NCI-H1105 treated with DMSO at 0.1 percent for 48 hours (cell line): ENCODE results near the gene KCNIP1.
"Not testable (repeated sequence)": the region's sequence is repeated elsewhere in the genome, so short reads cannot be mapped to it uniquely, and the experiment has no call there.

Source experiments
- DNase-seq: peaks from one replicate; lab custom pipeline; 2025; lab: John Stamatoyannopoulos, UW

Gene KCNIP1

DNA sequence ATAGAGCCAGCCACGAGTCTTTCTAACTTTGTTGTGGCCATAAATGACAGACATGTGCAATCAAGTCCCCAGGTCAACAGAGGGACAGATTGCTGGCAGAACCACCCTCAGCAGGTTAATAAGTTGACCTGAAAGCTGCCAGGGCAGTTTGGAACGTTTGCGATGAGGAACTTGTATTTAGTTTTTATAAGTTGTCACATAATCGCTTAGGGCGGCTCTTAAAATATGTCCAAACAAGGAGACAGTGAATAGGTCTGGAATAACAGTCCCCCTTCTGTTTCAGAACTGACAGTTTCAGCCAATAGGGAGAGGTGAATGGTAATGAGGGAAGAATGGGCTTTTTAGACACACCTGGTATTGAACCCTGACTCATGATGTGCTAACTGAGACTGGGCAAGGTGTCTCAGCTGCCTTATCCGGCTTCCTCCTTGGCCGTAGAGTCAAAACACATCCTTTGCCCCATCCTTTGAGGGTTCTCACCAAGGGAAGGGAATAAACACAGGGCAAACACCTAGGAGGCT is 246.2 kb downstream of the KCNIP1 start:
- no peak for DNase-seq

DNA sequence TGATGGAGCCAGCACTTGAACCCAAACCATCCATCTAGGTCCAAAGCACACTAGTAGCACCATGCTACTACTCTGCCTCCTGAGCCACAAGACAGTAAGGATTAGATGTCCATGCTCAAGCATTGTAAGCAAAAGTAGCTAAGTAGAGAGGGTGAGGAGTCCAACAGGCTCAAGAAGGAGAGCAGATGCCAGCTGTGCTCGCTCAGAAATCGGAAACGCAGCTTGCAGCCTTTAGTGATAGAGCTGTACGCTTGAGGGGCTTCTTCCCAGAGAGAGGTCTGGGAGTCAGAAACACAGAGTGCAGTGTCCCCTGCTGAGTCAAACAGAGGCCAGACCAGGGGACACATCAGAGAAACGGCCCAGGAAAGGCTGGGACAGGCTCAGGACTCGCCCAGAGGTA is 247.0 kb downstream of the KCNIP1 start:
- DNase-seq: no peak

DNA sequence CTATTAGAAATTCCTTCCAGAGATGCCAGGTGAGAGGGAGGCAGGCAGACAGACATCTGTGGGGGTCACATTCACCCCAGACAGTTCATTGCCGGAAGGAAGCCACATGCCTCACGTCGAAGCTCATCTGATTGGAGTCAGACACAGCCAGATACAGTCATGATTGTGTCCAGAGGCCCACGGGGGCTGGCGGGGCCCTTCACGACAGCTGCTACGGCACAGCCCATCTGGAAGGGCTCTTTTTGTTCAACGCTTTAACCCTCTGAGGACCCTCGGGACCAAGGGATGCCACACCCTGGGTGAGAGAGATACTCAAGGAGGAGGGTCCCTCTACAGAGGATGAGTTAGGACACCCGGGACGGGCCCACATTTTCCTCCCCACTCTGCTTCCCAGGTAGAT is 247.8 kb downstream of the KCNIP1 start:
- peak; percentile 20 for DNase-seq

DNA sequence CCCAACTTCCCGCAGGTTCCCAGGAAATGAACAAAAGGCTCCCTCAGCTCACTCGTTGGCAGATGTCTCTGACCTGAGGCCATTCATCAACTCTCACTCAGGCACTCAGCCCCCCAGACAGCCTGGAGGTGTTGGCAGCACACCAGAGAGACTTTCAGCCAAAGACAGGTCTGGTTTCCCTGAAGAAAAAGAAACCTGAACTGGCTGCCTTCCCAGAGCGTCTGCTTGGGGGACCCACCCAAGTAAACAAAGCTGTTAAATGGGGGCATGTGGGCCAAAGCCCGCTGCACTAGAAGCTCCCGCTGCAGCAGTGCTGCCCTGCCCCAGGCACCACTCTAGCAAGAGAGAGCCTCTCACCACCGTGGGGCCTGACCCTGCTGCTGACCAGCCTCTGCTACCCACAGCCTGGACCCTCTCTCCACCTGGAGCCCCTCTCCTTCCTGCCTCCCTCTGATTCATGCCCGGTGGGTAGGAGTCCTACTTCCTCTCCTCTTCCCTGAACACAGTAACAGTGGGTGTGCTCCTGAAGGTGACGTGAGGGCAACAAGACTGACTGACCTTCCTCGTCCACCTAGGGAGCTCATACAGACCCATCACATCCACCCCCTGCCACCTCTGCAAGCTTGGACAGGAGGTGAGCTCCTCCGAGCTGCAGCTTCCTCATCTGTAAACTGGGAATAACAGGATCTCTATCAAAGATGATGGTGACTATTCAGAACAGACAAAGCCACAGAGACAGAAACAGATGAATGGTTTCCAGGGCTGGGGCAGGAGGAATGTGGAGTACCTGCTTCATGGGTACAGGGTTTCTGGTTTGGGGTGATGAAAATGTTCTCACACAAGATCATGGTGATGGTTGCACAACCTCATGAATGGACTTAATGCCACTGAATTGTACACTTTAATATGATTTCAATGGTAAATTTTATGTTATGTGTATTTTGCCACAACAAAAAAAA is 248.7 kb downstream of the KCNIP1 start:
- peak; percentile 87 for DNase-seq

DNA sequence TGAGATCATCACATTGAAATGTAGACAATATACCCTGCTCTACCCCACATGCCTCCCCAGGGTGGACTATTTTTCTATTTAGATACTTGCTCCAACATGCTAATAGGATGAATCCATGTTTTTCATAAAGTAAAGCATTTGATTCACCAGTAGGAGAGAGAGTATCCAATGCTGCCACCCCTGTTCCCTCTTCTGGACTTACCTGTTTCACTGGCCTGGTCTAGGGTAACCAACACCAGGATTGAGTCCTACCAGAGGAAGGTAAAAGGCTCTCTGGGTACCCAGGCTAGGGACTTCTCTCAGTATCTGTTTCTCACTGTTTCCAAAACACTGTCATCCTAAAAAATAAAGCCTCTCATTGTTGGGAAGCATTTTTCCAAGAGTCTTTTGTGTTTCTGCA is 249.5 kb downstream of the KCNIP1 start:
- DNase-seq: no peak

DNA sequence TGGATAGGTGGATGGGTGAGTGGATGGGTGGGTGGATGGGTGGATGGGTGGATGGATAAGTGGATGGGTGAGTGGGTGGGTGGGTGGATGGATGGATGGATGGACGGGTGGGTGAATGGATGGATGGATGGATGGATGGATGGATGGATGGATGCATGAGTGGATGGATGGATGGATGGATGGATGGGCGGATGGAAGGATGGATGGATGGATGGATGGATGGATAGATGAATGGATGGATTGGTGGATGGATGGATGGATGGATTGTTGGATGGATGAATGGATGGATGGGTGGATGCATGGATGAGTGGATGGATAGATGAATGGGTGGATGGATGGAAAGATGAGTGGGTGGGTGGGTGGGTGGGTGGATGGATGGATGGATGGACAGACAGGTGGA is 250.7 kb downstream of the KCNIP1 start:
- DNase-seq: not testable (repeated sequence)

DNA sequence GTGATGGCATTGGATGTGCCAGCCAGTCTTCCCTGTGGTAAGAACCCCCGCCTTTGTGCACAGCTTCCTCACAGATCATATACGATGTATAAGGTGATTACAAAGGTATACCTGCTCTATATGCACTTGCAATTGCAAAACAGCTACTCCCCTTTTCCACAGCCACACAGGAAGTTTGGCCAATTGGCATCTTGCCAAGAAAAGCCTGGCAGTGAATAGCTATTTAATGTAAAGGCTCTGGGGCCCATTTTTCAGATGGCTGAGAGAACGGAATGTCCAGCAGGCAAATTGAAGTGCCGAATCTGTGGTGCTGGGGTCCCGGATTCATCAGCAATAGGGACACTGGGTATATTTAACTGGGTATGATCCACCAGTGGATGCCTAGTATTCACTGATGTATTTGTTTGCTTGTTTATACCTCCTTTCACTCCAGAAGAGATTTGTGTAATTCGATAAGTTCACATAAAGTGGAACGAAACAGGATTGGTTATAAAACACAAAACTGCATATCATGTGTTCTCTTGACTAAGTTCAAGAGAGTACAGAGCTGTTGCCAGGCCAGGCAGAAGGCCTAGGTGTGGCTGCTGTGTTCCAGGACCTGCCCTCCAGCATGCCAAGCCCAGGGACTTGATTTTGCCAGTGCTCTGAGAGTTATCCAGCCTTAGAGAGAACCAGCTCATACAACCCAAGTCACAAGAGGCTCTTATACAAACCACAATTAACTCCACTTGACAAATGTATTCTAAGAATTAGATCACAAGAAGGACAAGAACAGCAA is 252.0 kb downstream of the KCNIP1 start:
- DNase-seq: peak; percentile 45

DNA sequence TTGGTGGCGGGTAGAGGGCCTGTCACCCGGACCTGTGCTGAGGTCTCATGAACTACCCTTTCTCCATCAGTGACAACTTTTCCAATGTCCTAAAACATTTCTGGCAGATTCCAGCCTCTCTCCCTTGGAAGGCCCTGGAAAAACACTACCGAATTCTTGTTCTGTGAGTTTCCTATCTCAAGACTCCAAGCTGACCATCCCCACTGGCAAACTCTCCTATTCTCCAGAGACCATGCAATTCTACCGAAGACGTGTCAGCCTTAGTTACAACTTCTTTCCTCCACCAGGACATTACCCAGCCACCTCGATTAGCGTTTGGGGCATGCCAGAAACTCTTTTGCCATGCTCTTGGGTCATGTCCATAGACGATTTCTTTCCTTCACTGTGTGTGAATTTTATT is 252.9 kb downstream of the KCNIP1 start:
- DNase-seq: no peak

DNA sequence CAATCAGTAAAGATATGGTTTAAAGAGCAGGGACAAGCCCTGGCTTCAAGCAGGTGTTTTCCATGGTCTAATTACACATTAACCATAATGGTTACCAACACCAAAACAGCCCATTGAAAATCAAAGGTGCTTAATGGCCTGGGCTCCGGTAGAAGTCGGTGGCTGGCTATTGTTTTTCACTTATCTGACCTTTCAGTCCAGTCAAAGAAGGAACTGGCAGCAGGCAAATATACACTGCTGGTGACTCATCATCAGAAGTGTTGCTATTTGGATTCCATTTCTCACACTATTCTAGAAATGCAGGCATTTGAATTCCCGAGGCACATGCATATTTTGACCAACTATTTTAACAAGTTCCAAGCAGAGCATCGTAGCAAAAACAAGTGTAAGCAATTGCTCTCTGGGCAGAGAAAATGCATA is 253.4 kb downstream of the KCNIP1 start:
- DNase-seq: no peak

DNA sequence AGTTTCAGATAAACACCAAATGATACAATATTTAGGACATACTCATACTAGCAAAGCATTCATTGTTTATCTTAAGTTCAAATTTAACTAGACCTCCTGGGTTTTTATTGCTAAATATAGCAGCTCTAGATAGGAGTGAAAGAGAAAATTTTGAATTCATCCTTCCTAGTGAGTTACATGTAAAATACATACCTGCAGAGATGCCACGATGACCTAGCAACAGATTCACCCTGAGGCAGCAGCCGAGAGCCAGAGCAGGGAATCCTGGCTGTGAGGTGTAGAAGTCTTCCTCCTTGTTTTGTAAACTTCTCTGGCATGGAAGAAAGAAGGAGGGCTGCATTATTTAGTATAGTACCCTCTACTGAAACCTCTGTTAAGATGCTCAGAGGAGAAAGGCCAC is 253.8 kb downstream of the KCNIP1 start:
- DNase-seq: no peak

DNA sequence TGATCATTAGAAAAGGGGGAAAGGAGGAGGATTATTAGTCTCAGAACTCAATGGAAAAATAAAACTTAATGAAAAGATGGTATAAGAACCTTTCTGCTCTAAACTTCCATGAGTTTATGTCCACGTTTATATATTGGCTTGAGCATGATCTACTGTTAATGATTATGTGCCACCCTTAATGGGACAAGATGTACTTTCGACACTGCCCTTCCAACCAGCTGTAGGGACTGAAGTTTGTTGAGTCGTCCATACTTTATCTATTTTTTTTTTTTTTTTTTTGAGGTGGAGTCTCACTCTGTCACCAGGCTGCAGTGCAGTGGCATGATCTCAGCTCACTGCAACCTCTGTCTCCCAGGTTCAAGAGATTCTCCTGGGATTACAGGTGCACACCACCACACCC is 254.7 kb downstream of the KCNIP1 start:
- DNase-seq: no peak

DNA sequence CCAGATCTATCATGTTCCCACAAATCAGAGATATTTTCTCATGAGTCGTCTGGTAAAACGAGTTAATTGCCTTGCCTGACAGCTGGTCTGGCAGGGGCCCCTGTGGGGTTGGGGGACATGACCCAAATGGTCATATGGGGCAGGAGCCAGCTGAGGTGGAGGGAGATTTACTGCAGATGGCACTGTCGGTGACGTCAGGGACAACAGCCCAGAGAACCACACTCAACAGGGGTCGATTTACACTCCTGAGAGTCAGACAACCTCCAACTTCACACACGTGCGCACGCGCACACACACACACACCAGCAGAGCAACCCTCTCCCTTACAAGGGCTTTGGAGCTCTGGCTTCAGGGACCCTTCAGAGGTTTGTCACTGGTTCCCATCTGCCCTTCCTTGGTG is 256.3 kb downstream of the KCNIP1 start:
- DNase-seq: no peak

DNA sequence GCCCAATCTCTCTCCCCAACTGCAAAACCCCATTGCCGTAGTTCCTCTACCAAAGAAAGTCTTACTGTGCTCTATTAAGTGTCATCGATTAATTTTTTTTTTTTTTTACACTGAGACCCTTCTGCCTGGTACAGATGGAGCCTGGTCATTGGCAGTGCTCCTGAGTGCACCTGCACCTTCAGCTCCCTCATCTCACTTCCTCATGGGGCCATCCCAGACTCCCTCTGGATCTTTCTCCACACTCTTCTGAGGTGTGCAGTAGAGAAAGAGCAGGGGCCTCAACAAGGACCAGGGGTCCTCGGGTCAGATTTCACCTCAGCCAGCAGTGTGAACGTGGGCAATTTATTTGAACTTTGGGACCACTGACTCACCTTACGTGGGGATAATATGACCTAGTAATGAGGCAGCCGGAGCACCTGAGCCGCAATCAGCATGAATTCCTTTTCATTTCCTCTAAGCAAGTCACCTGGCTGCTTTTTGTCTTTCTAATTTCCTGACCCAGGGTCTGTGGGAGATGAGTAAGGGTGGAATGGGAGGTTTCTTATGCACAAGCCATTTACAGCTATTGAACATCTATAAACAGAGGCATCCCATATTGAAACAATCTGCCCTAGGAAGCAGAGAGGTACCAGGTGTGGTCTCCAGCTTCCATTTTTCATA is 257.4 kb downstream of the KCNIP1 start:
- DNase-seq: no peak

DNA sequence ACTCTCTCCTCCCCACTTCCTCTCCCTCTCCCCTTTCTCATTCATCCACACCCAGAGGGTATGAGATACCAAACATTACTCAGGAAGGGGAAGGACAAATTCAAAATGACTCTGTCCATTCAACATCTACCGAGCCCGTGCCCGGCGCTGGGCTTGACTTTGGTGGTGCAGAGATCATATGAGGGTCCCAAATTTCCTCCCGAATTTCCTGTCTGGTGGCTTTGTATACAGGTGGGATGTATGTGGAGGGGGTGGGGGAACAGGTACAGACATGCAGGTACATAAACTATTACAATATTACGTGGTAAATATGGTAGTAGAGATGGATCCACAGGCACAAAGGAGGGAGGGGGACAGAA is 257.9 kb downstream of the KCNIP1 start:
- no peak for DNase-seq

DNA sequence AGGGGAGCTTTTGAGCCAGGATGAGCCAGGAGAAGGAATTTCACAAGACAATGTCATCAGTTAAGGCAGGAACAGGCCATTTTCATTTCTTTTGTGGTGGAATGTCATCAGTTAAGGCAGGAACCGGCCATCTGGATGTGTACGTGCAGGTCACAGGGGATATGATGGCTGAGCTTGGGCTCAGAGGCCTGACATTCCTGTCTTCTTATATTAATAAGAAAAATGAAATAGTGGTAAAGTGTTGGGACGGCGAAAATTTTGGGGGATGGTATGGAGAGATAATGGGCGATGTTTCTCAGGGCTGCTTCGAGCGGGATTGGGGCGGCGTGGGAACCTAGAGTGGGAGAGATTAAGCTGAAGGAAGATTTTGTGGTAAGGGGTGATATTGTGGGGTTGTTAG is 258.5 kb downstream of the KCNIP1 start:
- DNase-seq: not testable (repeated sequence)

DNA sequence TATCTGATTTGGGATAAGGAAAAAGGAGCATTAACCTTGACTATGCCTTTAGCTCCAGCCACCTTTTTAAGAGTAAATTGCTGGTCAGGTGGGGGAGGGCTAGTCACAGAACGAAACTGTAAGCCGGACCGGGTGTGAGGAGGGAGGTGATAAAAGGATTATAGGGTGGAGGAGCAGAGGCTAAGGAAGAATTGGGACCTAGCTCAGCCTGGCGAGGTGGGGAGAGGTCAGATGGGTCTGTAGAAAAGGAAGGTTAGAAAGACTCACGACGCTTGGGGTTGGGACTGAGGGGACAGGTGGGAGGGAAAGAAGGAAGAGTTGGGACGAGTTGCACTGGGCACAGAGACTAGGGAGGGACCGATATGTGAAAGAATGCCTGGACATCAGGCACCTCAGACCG is 262.0 kb downstream of the KCNIP1 start:
- not testable (repeated sequence) for DNase-seq

DNA sequence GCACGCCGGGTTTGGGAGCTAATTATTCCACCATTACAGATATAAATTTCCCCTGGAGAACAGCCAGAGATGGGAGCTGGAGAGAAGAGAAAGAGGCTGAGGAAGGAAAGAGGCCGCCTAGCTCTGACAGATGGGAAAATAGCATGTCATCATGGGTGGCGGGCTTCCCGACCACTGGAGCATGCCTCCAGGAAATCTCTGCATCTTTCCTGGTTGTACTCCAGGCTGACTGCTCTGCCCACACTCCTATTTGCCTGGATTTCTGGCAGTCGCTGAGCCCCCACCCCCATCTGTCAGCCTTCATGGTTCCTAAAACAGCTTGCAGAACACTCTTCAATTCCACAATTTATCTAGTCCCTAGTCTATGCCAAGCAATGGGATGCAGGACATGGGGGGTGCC is 265.4 kb downstream of the KCNIP1 start:
- peak; percentile 70 for DNase-seq

DNA sequence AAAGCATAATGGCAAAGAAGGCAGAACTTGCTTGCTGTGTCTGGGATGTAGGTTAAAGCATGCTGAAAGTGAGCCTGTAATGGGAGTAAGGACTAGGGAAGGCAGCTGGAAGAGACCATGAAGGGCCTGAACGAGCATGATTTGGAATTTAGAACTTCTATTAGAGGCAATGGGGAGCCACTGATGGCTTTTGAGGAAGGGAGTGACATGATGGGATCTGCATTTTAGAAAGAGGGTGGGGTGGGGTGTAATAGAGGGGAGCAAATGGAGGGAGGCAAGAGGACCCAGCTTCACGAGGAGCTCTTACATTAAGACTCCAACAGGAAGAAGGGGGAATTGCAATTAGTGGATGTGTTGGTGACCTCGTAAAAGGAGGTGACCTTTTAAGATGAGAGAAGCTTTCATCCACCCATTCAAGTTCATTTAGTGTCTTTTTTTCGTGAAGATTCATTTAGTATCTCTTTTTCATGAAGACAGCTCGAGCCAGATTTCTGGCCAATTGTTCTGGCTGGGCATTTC is 266.1 kb downstream of the KCNIP1 start:
- DNase-seq: no peak

DNA sequence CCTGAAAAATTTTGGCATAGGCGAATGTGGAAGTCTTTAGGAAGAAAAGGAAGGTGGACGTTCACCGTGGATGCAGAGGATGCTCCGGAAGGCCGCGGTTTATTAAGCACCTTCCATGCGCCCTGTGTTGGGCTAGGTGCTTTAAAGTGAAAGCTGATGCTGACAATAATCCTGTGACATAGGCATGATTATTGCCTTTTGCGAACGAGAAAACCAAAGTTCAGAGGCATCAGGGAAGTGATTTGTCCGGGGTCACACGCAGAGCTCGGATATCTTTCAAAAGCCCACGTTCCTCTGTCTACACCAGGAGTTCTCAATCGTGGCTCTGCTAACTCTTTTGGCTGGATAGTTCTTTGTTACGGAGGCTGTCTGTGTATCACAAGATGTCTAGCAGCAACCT is 267.7 kb downstream of the KCNIP1 start:
- no peak for DNase-seq

DNA sequence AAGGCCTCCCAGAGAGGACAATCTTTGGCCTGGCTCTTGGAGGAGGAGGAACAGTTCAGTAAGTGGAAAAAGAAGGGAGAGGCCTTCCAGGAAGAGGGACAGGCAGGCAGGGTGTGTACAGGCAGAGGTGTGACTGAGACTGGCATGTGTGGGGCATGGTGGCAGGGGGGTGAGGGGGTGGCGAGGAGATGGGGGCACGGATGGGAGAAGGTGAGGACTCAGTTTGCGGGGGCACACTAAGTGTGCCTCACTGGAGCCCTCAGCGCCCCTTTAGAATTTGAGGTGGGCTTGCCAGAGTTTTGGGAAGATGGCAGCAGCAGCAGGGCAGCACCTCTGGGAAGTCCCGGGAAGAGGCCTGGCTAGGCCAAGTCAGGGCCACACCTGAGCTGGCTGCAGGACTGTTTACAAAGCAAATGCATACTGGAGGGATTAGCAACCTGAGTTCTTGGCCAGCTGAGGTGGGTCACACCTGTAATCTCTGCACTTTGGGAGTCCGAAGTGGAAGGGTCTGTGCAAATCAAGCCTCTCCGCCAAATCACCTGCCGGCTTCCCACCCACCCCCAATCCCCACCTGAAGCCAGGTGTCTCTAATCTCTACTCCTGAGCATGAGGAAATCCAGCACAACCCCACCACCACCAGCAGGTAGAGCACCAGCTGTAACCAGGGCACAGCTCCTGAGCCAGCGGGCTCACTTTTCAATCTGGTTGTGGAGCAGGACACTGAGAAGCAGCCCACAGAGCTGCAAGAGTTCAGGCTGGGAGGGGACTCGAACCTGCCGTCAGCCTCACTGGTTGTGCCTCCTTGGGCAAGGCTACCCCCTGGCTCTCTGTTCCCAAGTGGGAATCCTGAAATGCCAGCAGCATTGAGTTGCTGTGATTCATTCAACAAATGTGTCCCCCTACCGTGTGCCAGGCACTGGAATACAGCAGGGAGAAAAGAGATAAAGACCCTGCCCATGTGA is 269.5 kb downstream of the KCNIP1 start:
- DNase-seq: no peak

DNA sequence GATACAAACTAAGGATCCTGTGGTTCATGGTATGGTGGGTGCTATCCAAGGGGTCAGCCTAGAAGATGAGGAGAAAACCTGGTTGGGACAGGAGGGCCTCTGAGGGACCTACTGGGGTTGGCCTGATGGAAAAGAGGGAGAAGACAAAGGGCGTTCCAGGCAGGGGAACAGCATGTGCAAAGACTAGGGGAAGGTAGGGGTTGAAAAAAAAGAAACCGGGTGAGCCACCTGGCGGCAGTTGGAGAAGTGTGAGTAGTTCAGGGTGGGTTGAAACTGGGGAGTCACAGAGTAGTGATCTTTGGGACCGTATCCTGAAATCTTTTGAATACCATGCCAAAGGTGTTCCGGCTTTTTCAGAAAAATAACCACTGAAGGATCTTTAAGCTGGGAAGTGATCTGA is 271.0 kb downstream of the KCNIP1 start:
- no peak for DNase-seq
